HEK293 (cell line): ENCODE measurements around the gene RBM17.

Experiments
- CTCF ChIA-PET: fragments of 350-600 bp; formaldehyde crosslinking; extraction: SDS; loops from one replicate; lab custom pipeline; 2021; ENCODE audit warnings: antibody characterized with exemption; lab: Yijun Ruan, JAX
- POLR2A ChIA-PET: fragments of 300-600 bp; formaldehyde crosslinking; extraction: SDS; loops from one replicate; lab custom pipeline; 2020; ENCODE audit warnings: antibody characterized with exemption, inconsistent platforms; lab: Yijun Ruan, JAX
- H3K27ac ChIP-seq: fragments of 200-500 bp; sonication (Bioruptor generic); 2 replicates; pipeline ENCODE4 v1.5.1; 2014; ENCODE audit warnings: low read depth, low read length, control low read depth, inconsistent platforms; ENCODE audit errors: extremely low read depth
- H3K36me3 ChIP-seq, 2 experiments: fragments of 200-500 bp in 1 of 2; sonication (Bioruptor generic) in 1 of 2; 1 replicate in 1 of 2; 2 replicates in 1 of 2; pipeline ENCODE4 v1.5.1; 2014 to 2017; ENCODE audit warnings: inconsistent platforms in 2 of 2, low read length in 2 of 2; ENCODE audit not compliant: control insufficient read depth in 2 of 2, insufficient read depth in 1 of 2
- H3K4me1 ChIP-seq: fragments of 200-500 bp; sonication (Bioruptor generic); 2 replicates; pipeline ENCODE4 v1.5.1; 2014; ENCODE audit warnings: mild to moderate bottlenecking, low read length, inconsistent platforms; ENCODE audit not compliant: control insufficient read depth, insufficient read depth
- H3K4me3 ChIP-seq: 2 replicates; pipeline ENCODE4 v1.5.1; 2011; ENCODE audit warnings: low read depth, mild to moderate bottlenecking, control low read depth, low read length, moderate library complexity
- H3K9me3 ChIP-seq: fragments of 200-500 bp; sonication (Bioruptor generic); 2 replicates; pipeline ENCODE4 v1.5.1; 2014; ENCODE audit warnings: low read depth, low read length, inconsistent platforms; ENCODE audit not compliant: control insufficient read depth, insufficient read depth
- HOXC10 ChIP-seq: sonication (generic); formaldehyde crosslinking; IDR thresholded peaks from 2 replicates; pipeline ENCODE4 v1.8.1; 2023; ENCODE audit warnings: mild to moderate bottlenecking, missing genetic modification reagents
- OVOL3 ChIP-seq: fragments of 450-650 bp; formaldehyde crosslinking; IDR thresholded peaks from 2 replicates; pipeline ENCODE4 v1.5.1; 2016; ENCODE audit warnings: missing biosample characterization, missing genetic modification characterization
- ZBTB1 ChIP-seq: fragments of 450-650 bp; formaldehyde crosslinking; IDR thresholded peaks from 2 replicates; pipeline ENCODE4 v1.5.1; 2016; ENCODE audit warnings: missing biosample characterization, missing genetic modification characterization
- ZBTB26 ChIP-seq: fragments of 450-650 bp; formaldehyde crosslinking; optimal IDR thresholded peaks from 2 replicates; pipeline ENCODE3; 2016; ENCODE audit warnings: missing biosample characterization, mild to moderate bottlenecking, missing genetic modification characterization
- ZBTB48 ChIP-seq: fragments of 450-650 bp; formaldehyde crosslinking; IDR thresholded peaks from 2 replicates; pipeline ENCODE4 v1.5.1; 2016; ENCODE audit warnings: missing biosample characterization, missing genetic modification characterization
- ZBTB7A ChIP-seq: fragments of 450-650 bp; formaldehyde crosslinking; IDR thresholded peaks from 2 replicates; pipeline ENCODE4 v1.5.1; 2016; ENCODE audit warnings: low read depth, missing biosample characterization, missing genetic modification characterization
- ZNF114 ChIP-seq: fragments of 450-650 bp; formaldehyde crosslinking; IDR thresholded peaks from 2 replicates; pipeline ENCODE4 v1.5.0; 2017; ENCODE audit warnings: missing biosample characterization, missing genetic modification characterization
- ZNF132 ChIP-seq: fragments of 450-650 bp; formaldehyde crosslinking; IDR thresholded peaks from 2 replicates; pipeline ENCODE4 v1.5.1; 2017; ENCODE audit warnings: missing biosample characterization, missing genetic modification characterization, borderline replicate concordance
- ZNF2 ChIP-seq: fragments of 450-650 bp; formaldehyde crosslinking; IDR thresholded peaks from 2 replicates; pipeline ENCODE4 v1.5.1; 2016; ENCODE audit warnings: missing biosample characterization, missing genetic modification characterization
- ZNF248 ChIP-seq: fragments of 450-650 bp; formaldehyde crosslinking; IDR thresholded peaks from 2 replicates; pipeline ENCODE4 v1.5.1; 2017; ENCODE audit warnings: missing biosample characterization, missing genetic modification characterization
- ZNF26 ChIP-seq: fragments of 450-650 bp; formaldehyde crosslinking; IDR thresholded peaks from 2 replicates; pipeline ENCODE4 v1.5.1; 2016; ENCODE audit warnings: missing biosample characterization, missing genetic modification characterization
- ZNF398 ChIP-seq: fragments of 450-650 bp; formaldehyde crosslinking; IDR thresholded peaks from 2 replicates; pipeline ENCODE4 v1.5.1; 2017; ENCODE audit warnings: missing biosample characterization, missing genetic modification characterization
- ZNF433 ChIP-seq: fragments of 450-650 bp; formaldehyde crosslinking; IDR thresholded peaks from 2 replicates; pipeline ENCODE4 v1.5.1; 2016; ENCODE audit warnings: missing biosample characterization, missing genetic modification characterization, low read depth
- ZNF488 ChIP-seq: fragments of 450-650 bp; formaldehyde crosslinking; IDR thresholded peaks from 2 replicates; pipeline ENCODE4 v1.5.1; 2016; ENCODE audit warnings: missing biosample characterization, missing genetic modification characterization
- ZNF544 ChIP-seq: fragments of 450-650 bp; formaldehyde crosslinking; IDR thresholded peaks from 2 replicates; pipeline ENCODE4 v1.5.0; 2017; ENCODE audit warnings: missing biosample characterization, missing genetic modification characterization
- ZNF621 ChIP-seq: fragments of 450-650 bp; formaldehyde crosslinking; IDR thresholded peaks from 2 replicates; pipeline ENCODE4 v1.5.1; 2017; ENCODE audit warnings: missing biosample characterization, missing genetic modification characterization
- ZNF704 ChIP-seq: fragments of 450-650 bp; formaldehyde crosslinking; IDR thresholded peaks from 2 replicates; pipeline ENCODE4 v1.5.1; 2016; ENCODE audit warnings: missing biosample characterization, missing genetic modification characterization
- ZNF76 ChIP-seq: fragments of 450-650 bp; formaldehyde crosslinking; IDR thresholded peaks from 2 replicates; pipeline ENCODE4; 2016; ENCODE audit warnings: low read depth, missing biosample characterization, missing genetic modification characterization, borderline replicate concordance
- ZNF776 ChIP-seq: fragments of 450-650 bp; formaldehyde crosslinking; IDR thresholded peaks from 2 replicates; pipeline ENCODE4 v1.5.0; 2017; ENCODE audit warnings: missing biosample characterization, missing genetic modification characterization, borderline replicate concordance
- ZNF785 ChIP-seq: fragments of 450-650 bp; formaldehyde crosslinking; IDR thresholded peaks from 2 replicates; pipeline ENCODE4 v1.5.1; 2016; ENCODE audit warnings: missing biosample characterization, missing genetic modification characterization
- ZNF837 ChIP-seq: fragments of 450-650 bp; formaldehyde crosslinking; IDR thresholded peaks from 2 replicates; pipeline ENCODE4 v1.5.1; 2016; ENCODE audit warnings: missing biosample characterization, missing genetic modification characterization
- ZSCAN4 ChIP-seq: fragments of 450-650 bp; formaldehyde crosslinking; IDR thresholded peaks from 2 replicates; pipeline ENCODE4 v1.5.1; 2017; ENCODE audit warnings: missing biosample characterization, missing genetic modification characterization

Gene RBM17

GRCh38 chr10:6065406-6065805 lies 23.4 kb upstream of the RBM17 start (continued):
- TF ChIP-seq ZNF704 (tag by site-specific recombination) (no peak), ZNF837 (tag by site-specific recombination) (no peak)
- TF ChIP-seq, all 188 proteins: peak for 0

- no peak overlapping the region for H3K4me3 ChIP-seq
- POLR2A ChIA-PET = no interaction called here
- CTCF ChIA-PET = interaction anchor here (0.6 to 1.0 kb wide), 2 partner anchors 15 to 172 kb away, joined by 3 read pairs; no protein-coding TSS in a partner anchor
- no peaks in the 10 kb centered on the region for H3K9me3 ChIP-seq
- H3K36me3 ChIP-seq = no peaks in the 10 kb centered on the region
- H3K27ac ChIP-seq = no peak overlapping the region
- TF ChIP-seq ZSCAN4 (tag by site-specific recombination) (no peak), ZNF785 (tag by site-specific recombination) (no peak), ZNF26 (tag by site-specific recombination) (no peak), ZBTB1 (tag by site-specific recombination) (no peak), ZNF76 (no peak), HOXC10 (CRISPR knock-in tag) (no peak), ZBTB7A (tag by site-specific recombination) (no peak), ZNF621 (tag by site-specific recombination) (no peak), ZNF132 (tag by site-specific recombination) (no peak), ZNF544 (tag by site-specific recombination) (no peak), ZBTB48 (tag by site-specific recombination) (no peak), ZNF433 (tag by site-specific recombination) (no peak), ZNF248 (tag by site-specific recombination) (no peak), ZNF2 (tag by site-specific recombination) (no peak), ZNF776 (tag by site-specific recombination) (no peak), OVOL3 (no peak), ZNF398 (tag by site-specific recombination) (no peak), ZNF488 (tag by site-specific recombination) (no peak), ZNF114 (no peak), ZBTB26 (tag by site-specific recombination) (no peak)
- no peaks in the 10 kb centered on the region for H3K4me1 ChIP-seq
Observed at GRCh38 chr10:6065835-6066234, 23.0 kb upstream of the RBM17 start.
